ENCODE results near the gene TANGO6.
"Not testable (repeated sequence)": the region's sequence is repeated elsewhere in the genome, so short reads cannot be mapped to it uniquely, and the experiment has no call there.

The TANGO6 gene

GRCh38 chr16:69120096-69120664, 276.8 kb downstream of the TANGO6 start:
- no peaks in the 10 kb centered on the region for H3K4me1 ChIP-seq (ENCODE audit: insufficient read depth, poor library complexity, severe bottlenecking)
- H3K27me3 ChIP-seq (ENCODE audit: insufficient read depth, poor library complexity, severe bottlenecking), result no peaks in the 10 kb centered on the region
- no peaks in the 10 kb centered on the region for H3K9me3 ChIP-seq (ENCODE audit: severe bottlenecking)
- no peak overlapping the region for H3K4me3 ChIP-seq (ENCODE audit: severe bottlenecking)
- TF ChIP-seq CTCF (IDR thresholded peaks at IDR 0.05; ENCODE audit: poor library complexity, severe bottlenecking), result no peak
- ATAC-seq (ENCODE audit: low read depth) (no peak), DNase-seq (ENCODE audit: low spot score) (no peak)
- no peak overlapping the region for H3K27ac ChIP-seq (ENCODE audit: poor library complexity, severe bottlenecking)
- peaks cover 88% of the 10 kb centered on the region for H3K36me3 ChIP-seq (ENCODE audit: low read depth)

- TF ChIP-seq CTCF (IDR thresholded peaks at IDR 0.05; ENCODE audit: poor library complexity, severe bottlenecking), result peak; percentile 74
Observed at GRCh38 chr16:69123910-69124309, 280.6 kb downstream of the TANGO6 start.

GRCh38 chr16:69124406-69124805, 281.1 kb downstream of the TANGO6 start:
- H3K9me3 ChIP-seq (ENCODE audit: severe bottlenecking); H3K27ac ChIP-seq (ENCODE audit: poor library complexity, severe bottlenecking); DNase-seq (ENCODE audit: low spot score); H3K27me3 ChIP-seq (ENCODE audit: insufficient read depth, poor library complexity, severe bottlenecking); H3K4me1 ChIP-seq (ENCODE audit: insufficient read depth, poor library complexity, severe bottlenecking); H3K4me3 ChIP-seq (ENCODE audit: severe bottlenecking); ATAC-seq (ENCODE audit: low read depth): not testable (repeated sequence)
- H3K36me3 ChIP-seq (ENCODE audit: low read depth), result peaks cover 86% of the 10 kb centered on the region

More at GRCh38 chr16:69123910-69124309, 280.6 kb downstream of the TANGO6 start:
- Histone ChIP-seq H3K27me3 (ENCODE audit: insufficient read depth, poor library complexity, severe bottlenecking) (no peaks in the 10 kb centered on the region), H3K4me3 (ENCODE audit: severe bottlenecking) (no peak overlapping the region), H3K9me3 (ENCODE audit: severe bottlenecking) (no peaks in the 10 kb centered on the region), H3K36me3 (ENCODE audit: low read depth) (peaks cover 91% of the 10 kb centered on the region), H3K27ac (ENCODE audit: poor library complexity, severe bottlenecking) (no peak overlapping the region), H3K4me1 (ENCODE audit: insufficient read depth, poor library complexity, severe bottlenecking) (no peaks in the 10 kb centered on the region)
- peak; percentile 27; the same call in 1 of the 3 replicates for ATAC-seq (ENCODE audit: low read depth)
- DNase-seq (ENCODE audit: low spot score), result no peak

- not testable (repeated sequence) for H3K9me3 ChIP-seq (ENCODE audit: severe bottlenecking); H3K4me3 ChIP-seq (ENCODE audit: severe bottlenecking); H3K27ac ChIP-seq (ENCODE audit: poor library complexity, severe bottlenecking); ATAC-seq (ENCODE audit: low read depth); H3K27me3 ChIP-seq (ENCODE audit: insufficient read depth, poor library complexity, severe bottlenecking); H3K4me1 ChIP-seq (ENCODE audit: insufficient read depth, poor library complexity, severe bottlenecking); DNase-seq (ENCODE audit: low spot score)
- H3K36me3 ChIP-seq (ENCODE audit: low read depth), result peaks cover 86% of the 10 kb centered on the region
Observed at GRCh38 chr16:69124961-69125360, 281.6 kb downstream of the TANGO6 start.

GRCh38 chr16:69126221-69126620, 282.9 kb downstream of the TANGO6 start:
- H3K27ac ChIP-seq (ENCODE audit: poor library complexity, severe bottlenecking), result no peak overlapping the region
- TF ChIP-seq CTCF (IDR thresholded peaks at IDR 0.05; ENCODE audit: poor library complexity, severe bottlenecking), result no peak
- ATAC-seq (ENCODE audit: low read depth), result no peak

GRCh38 chr16:69126801-69127200, 283.5 kb downstream of the TANGO6 start:
- DNase-seq (ENCODE audit: low spot score); ATAC-seq (ENCODE audit: low read depth): not testable (repeated sequence)
- peaks cover 81% of the 10 kb centered on the region for H3K36me3 ChIP-seq (ENCODE audit: low read depth)

More at GRCh38 chr16:69126221-69126620, 282.9 kb downstream of the TANGO6 start:
- Histone ChIP-seq H3K4me3 (ENCODE audit: severe bottlenecking) (no peak overlapping the region), H3K9me3 (ENCODE audit: severe bottlenecking) (no peaks in the 10 kb centered on the region), H3K36me3 (ENCODE audit: low read depth) (peaks cover 85% of the 10 kb centered on the region), H3K27me3 (ENCODE audit: insufficient read depth, poor library complexity, severe bottlenecking) (no peaks in the 10 kb centered on the region), H3K4me1 (ENCODE audit: insufficient read depth, poor library complexity, severe bottlenecking) (peaks cover 15% of the 10 kb centered on the region)
- no peak for DNase-seq (ENCODE audit: low spot score)

More at GRCh38 chr16:69126801-69127200, 283.5 kb downstream of the TANGO6 start:
- H3K4me1 ChIP-seq (ENCODE audit: insufficient read depth, poor library complexity, severe bottlenecking), result peaks cover 15% of the 10 kb centered on the region
- H3K27ac ChIP-seq (ENCODE audit: poor library complexity, severe bottlenecking); H3K9me3 ChIP-seq (ENCODE audit: severe bottlenecking); H3K4me3 ChIP-seq (ENCODE audit: severe bottlenecking); H3K27me3 ChIP-seq (ENCODE audit: insufficient read depth, poor library complexity, severe bottlenecking): not testable (repeated sequence)
